GM12875 (cell line): ENCODE measurements around the gene LOXHD1.

ENCODE experiments used
- H3K4me3 ChIP-seq: one replicate; pipeline ENCODE4 v1.5.1; 2011; ENCODE audit warnings: low read depth, low read length, control low read depth
- CTCF ChIP-seq: IDR thresholded peaks from 2 replicates; pipeline ENCODE4 v1.5.1; 2011; ENCODE audit warnings: low read depth, mild to moderate bottlenecking, control low read depth, inconsistent platforms, low read length, moderate library complexity, borderline replicate concordance; ENCODE audit not compliant: insufficient read depth

Gene LOXHD1

GRCh38 chr18:46565256-46565655 is 91.8 kb downstream of the LOXHD1 start:
- TF ChIP-seq CTCF, result no peak
- no peak overlapping the region for H3K4me3 ChIP-seq

GRCh38 chr18:46563317-46563716 is 93.7 kb downstream of the LOXHD1 start:
- no peak overlapping the region for H3K4me3 ChIP-seq
- no peak for TF ChIP-seq CTCF

GRCh38 chr18:46562674-46563192 is 94.3 kb downstream of the LOXHD1 start:
- no peak overlapping the region for H3K4me3 ChIP-seq
- TF ChIP-seq CTCF, result no peak

- TF ChIP-seq CTCF, result no peak
Observed at GRCh38 chr18:46560671-46561045, 96.4 kb downstream of the LOXHD1 start.

GRCh38 chr18:46559946-46560670 is 96.9 kb downstream of the LOXHD1 start:
- no peak overlapping the region for H3K4me3 ChIP-seq
- no peak for TF ChIP-seq CTCF

More at GRCh38 chr18:46560671-46561045, 96.4 kb downstream of the LOXHD1 start:
- H3K4me3 ChIP-seq, result no peak overlapping the region

- no peak overlapping the region for H3K4me3 ChIP-seq
- TF ChIP-seq CTCF, result no peak
Observed at GRCh38 chr18:46559296-46559695, 97.7 kb downstream of the LOXHD1 start.

GRCh38 chr18:46556590-46557206 is 100.3 kb downstream of the LOXHD1 start:
- H3K4me3 ChIP-seq, result no peak overlapping the region
- TF ChIP-seq CTCF, result no peak
